Forelimb muscle (tissue), 1 donor: ENCODE measurements around the gene ATG4B. TPM values are rescaled to one million over a fixed set of nuclear protein-coding genes. Genes with fewer than 3 reads are reported as not detected.
A peak's percentile ranks its signal among the peaks of the same experiment; 100 is the strongest.
"Not testable (repeated sequence)": the region's sequence is repeated elsewhere in the genome, so short reads cannot be mapped to it uniquely, and the experiment has no call there.

Source experiments
- DNase-seq: peaks from one replicate; pipeline ENCODE4 v3.0.0-alpha.2; 2013; ENCODE audit warnings: low read depth
- polyA plus RNA-seq: library from polyadenylated mRNA; unstranded; fragments of 120-200 nt; gene quantifications from one replicate; pipeline ENCODE4 v1.2.1, GENCODE V29; 2013; ENCODE audit not compliant: insufficient read length

The ATG4B gene
- polyA plus RNA-seq, 1 donor: 51.9 TPM

- no peak for DNase-seq
These were observed 2.8 kb downstream of the ATG4B start for GRCh38 chr2:241640165-241640795.

- DNase-seq: no peak
These were observed 4.1 kb downstream of the ATG4B start for GRCh38 chr2:241641631-241642030.

GRCh38 chr2:241645056-241645914, 7.8 kb downstream of the ATG4B start:
- no peak for DNase-seq

GRCh38 chr2:241645915-241646645, 8.6 kb downstream of the ATG4B start:
- no peak for DNase-seq

DNA sequence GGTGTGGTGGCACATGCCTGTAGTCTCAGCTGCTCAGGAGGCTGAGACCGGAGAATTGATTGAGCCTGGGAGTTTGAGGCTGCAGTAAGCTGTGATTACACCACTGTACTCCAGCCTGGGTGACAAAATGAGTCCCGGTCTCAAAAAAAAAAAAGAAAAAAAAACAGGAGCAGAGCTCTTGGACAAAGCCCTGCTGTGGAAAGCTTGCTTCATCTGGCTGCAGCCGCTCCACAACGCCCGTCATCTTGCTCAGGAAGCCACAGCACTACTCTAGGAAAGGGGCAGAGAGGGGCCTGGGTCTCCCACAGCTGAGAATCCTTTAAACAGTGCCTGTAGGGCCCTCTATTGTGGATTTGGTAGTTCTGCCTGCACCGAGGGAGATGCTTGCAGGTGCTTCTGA, 11.0 kb downstream of the ATG4B start:
- DNase-seq: no peak

DNA sequence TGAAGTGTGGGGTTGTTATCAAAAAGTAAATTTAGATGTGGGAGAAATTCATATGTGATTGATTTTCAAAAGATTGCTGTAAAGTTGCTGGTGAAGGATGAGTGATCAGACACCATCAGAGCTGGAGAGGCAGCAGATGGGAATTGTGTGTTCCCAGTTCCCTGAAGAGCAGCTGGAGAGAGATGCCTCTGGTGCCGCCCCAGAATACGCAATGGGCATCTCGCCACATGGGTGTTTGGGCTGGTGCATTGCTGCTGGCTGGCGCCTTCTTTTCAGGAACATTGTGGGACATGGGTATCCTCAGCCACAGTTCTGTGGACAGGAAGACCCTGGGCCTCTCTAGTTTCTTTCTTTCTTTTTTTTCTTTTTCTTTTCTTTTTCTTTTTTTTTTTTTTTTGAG, 11.9 kb downstream of the ATG4B start:
- no peak for DNase-seq

DNA sequence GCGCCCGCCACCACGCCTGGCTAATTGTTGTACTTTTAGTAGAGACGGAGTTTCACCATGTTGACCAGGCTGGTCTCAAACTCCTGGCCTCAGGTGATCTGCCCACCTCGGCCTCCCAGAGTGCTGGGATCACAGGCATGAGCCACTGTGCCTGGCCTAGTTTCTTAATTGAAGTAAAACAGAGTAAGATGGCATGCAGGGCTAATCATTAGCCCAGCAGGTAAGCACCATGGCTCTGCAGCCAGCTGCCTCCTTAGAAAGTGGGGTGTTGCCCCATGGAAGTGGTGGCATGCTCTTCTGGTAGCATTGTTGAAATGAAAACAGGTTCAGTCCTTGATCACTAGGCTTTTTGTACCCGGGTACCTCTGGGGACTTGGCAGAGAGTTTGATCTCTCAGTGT, 12.4 kb downstream of the ATG4B start:
- no peak for DNase-seq

DNA sequence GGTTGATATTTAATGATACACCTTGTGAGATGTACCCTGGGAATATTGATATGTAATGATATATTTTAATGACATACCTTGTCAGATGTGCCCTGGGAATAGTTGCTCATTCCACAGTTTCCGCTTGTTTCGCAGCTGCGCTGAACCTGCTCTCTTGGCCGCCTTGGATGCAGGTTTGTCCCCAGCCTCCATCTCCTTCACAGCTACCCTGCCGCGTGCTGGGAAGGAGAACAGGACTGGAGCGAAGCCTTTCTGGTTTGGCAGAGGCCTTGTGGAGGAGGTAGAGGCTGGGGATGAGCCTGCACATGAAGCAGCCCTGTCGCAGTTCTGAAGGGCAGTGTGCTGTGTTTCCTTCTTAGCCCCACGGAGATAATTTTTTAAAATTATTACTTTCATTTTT, 14.6 kb downstream of the ATG4B start:
- no peak for DNase-seq

DNA sequence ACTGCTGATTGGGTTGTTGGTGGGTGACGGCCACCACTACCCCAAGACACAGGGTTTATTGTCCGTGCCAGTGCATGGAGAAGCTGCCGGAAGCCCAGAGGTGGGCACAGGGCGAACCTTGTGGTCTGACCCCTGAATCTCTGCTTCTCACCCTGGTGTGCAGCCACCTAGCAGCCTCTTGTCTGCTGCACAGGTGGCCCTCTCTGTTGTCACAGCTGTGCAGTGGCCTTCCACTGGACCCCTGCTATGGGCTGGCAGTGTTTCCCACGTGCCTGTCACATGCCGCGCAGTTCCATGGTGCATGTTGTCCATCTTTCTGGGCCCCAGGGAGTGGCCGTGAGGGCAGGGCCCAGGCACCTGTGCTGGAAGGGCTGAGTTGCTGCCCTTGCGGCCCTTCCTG, 15.2 kb downstream of the ATG4B start:
- DNase-seq: no peak

DNA sequence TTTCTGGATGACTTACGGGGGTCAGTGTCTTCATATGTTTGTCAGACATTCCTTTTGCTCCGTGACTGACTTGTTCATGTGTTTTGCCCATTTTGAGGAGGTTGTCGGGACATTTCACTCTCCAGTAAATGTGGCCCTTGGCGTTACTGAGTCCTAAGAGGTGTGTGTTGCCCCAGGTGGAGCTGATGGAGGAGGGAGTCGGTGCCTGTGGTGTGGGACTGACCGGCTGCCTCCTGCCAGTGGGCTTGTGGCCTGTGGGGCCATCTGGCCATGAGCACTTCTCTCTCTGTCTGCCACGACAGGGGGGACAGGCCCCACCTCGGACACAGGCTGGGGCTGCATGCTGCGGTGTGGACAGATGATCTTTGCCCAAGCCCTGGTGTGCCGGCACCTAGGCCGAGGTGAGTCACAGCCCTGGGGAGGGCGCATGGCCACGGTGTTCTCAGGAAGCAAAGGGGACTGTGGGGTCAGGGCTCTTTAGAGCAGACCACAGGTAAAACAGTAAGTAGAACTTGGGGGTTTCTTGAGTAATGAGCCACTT, 15.8 kb downstream of the ATG4B start:
- no peak for DNase-seq

DNA sequence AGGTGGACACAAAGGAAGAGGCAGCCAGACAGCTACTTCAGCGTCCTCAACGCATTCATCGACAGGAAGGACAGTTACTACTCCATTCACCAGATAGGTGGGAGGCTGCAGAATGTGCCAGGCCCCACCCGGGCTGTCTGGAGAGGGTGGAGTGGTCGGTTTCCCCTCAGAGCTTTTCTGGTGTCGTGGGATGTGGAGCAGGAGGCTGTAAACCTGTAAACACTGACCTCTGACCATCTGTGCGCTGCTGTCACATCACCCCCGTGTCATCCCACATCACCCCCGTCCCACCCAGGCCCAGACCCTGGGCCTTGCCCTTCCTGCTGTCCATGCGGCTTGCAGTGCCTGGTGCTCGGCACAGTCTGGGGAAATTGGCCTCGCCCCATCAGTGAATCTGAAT, 17.1 kb downstream of the ATG4B start:
- DNase-seq: no peak

DNA sequence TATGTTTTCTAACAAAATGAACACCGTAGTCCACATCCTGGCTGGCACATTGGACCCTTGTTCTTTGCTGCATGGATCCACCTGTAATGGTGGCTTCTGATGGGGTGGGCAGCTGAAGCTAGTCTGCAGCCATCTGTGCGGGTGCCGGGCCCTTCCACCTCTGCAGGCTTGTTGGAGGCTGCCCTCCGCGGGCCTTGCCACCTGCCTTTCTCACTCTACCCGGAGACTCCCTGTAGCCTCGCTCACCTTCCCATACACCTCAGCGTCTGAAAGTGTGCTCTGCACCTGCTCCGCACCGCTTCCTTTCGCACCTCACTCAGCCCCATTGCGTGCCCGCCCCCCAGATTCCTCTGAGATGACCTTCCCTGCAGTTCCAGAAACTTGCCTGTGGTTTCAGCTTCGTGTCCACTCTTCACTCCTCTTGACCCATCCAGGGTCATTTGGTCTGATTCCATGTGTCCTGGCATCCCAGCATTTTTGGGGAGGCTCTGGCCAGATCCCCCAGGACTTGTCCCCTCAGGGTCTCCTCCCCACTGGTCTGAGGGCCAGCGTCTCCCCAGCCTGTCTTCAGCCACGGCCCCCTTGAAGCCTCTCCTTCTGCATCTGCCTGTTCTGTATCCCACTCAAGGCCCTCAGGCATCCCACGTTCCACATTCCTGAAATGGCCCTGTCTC, 18.2 kb downstream of the ATG4B start:
- no peak for DNase-seq

- no peak for DNase-seq
These were observed 18.8 kb downstream of the ATG4B start for GRCh38 chr2:241656190-241656741.

- DNase-seq: no peak
These were observed 20.3 kb downstream of the ATG4B start for GRCh38 chr2:241657786-241658254.

- no peak for DNase-seq
These were observed 20.8 kb downstream of the ATG4B start for GRCh38 chr2:241658296-241658695.

DNA sequence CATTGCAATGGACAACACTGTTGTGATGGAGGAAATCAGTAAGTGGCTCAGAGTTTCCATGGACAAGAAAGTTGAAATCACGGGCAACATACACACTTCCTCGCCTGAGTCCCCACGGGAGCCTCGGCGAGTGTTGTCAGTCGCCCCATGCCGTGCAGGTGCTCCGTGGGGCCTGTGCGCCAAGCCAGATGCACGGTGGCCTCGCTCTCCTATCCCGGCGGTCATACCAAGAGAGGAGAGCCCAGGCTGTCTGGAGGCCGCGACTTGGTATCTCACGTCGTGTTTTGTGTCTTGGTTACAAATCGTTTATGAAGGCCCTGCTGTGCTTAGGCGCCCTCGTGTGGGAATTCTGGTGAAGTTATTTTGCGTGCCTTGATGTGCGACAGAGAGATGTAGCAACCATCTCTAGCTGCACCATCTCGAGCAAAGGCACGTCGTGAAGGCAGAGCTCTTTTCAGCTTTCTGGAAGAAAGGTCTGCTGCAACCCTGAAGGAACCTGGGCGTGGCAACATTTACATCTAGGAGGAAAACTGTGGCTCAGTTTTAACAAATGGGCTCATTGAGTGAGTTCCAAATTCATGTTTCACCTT, 21.8 kb downstream of the ATG4B start:
- DNase-seq: peak; percentile 49

DNA sequence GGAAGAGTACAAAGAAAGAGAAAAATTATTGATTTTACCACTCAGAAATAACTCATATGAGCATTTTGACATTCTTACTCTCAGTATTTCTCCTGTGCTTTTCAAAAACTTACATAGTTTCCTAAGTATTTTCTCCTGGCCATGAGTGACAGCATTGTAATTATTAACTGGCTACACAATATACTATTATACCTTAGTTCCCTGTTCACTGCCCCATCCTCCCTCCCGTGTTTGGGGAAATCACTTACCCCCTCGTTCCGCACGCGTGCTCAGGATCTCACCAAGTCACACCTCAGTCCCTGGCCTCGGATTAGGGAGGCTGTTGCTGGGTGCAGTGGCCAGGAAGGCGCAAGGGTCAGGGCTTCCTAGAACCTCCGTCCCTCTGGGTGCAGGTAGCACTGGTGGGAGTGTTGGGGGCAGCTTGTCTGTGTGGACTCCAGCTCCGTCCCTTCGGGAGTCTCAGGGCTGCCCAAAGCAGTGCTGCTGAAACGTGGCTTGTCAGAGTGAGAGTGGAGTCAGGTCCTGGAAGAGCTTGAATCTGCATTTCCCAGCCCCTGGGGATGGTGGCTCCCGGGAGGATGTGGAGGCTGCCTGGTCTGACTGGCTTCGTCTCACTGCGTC, 23.2 kb downstream of the ATG4B start:
- DNase-seq: no peak

- not testable (repeated sequence) for DNase-seq
These were observed 25.2 kb downstream of the ATG4B start for GRCh38 chr2:241662731-241663130.

DNA sequence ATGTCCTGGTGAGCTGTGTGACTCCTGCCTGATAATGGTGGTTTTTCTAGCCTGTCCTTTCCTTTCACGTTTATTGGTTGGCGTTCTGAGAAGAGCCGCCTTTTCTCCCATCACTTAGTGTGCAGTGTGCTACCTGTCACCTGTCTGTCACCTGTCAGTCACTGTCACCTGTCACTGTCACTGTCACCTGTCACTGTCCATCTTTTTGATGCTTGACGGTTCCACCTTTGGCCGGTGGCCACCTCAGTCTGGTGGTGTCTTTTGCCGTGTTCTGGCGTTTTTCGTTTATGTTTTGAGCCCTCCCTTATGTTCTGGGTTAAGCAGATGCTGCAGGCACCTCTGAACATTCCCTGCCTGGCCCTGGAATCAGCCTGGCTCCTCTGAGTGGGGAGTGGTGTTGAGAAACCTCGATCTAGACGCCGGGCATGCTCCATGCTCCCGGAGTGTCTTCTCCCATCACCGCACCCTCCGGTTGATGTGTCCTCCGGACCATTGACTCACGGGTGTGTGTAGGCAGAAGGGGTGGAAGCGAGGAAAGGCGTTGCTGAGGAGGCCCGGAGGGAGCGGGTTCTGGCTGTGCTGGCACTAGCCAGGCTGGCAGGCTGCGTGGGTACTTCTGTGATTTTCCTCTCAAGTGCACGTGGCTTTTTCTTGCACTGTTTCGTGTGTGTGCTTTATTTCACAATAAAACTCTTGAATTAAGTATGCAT, 28.4 kb downstream of the ATG4B start:
- DNase-seq: no peak
